Measurements from ENCODE around the gene ANAPC16. TPM values are rescaled to one million over a fixed set of nuclear protein-coding genes. Genes with fewer than 3 reads are reported as not detected.
"Not testable (repeated sequence)": the region's sequence is repeated elsewhere in the genome, so short reads cannot be mapped to it uniquely, and the experiment has no call there.

The ANAPC16 gene
- total RNA-seq, 2 experiments from 2014 or later = 90.2 to 123 TPM

- peaks cover 37% of the 10 kb centered on the region for H3K36me3 Mint-ChIP-seq (ENCODE audit: low read depth)
- CTCF ChIA-PET = interaction anchor here (0.6 to 0.9 kb wide), 3 partner anchors 26 to 129 kb away, joined by 3 to 4 read pairs (median 4); no protein-coding TSS in a partner anchor
- intact Hi-C loops (cut with DNase I, micrococcal nuclease); DNase-seq; ATAC-seq; H3K27ac Mint-ChIP-seq; H3K9me3 Mint-ChIP-seq (ENCODE audit: low read depth); POLR2A ChIA-PET; H3K4me3 Mint-ChIP-seq; H3K27me3 Mint-ChIP-seq: not testable (repeated sequence)
- peaks cover 32% of the 10 kb centered on the region for H3K4me1 Mint-ChIP-seq
Observed at GRCh38 chr10:72211381-72211780, 4.4 kb upstream of the ANAPC16 start.

- Mint-ChIP-seq H3K36me3 (ENCODE audit: low read depth) (peaks cover 41% of the 10 kb centered on the region), H3K4me1 (peaks cover 33% of the 10 kb centered on the region)
- POLR2A ChIA-PET; H3K9me3 Mint-ChIP-seq (ENCODE audit: low read depth); intact Hi-C loops (cut with DNase I, micrococcal nuclease); H3K27me3 Mint-ChIP-seq; H3K4me3 Mint-ChIP-seq; ATAC-seq; DNase-seq; H3K27ac Mint-ChIP-seq: not testable (repeated sequence)
- CTCF ChIA-PET = interaction anchor here (0.6 to 1.5 kb wide), 5 partner anchors 11 to 128 kb away, joined by 3 to 4 read pairs (median 3); no protein-coding TSS in a partner anchor
Observed at GRCh38 chr10:72211832-72212231, 4.0 kb upstream of the ANAPC16 start.

GRCh38 chr10:72218325-72218724, 2.5 kb downstream of the ANAPC16 start:
- ChIA-PET CTCF (interaction anchor here (0.7 to 3.4 kb wide), 14 partner anchors 37 to 170 kb away, joined by 3 to 14 read pairs (median 3); partner anchors contain the start of gene DDIT4), POLR2A (interaction anchor here (0.7 to 2.5 kb wide), 8 partner anchors 79 to 133 kb away, joined by 3 to 14 read pairs (median 5); no protein-coding TSS in a partner anchor)
- peaks cover 52% of the 10 kb centered on the region for H3K4me1 Mint-ChIP-seq
- H3K27me3 Mint-ChIP-seq = no peaks in the 10 kb centered on the region
- H3K36me3 Mint-ChIP-seq (ENCODE audit: low read depth) = peaks cover 38% of the 10 kb centered on the region
- peak overlapping the region; percentile 91 for H3K4me3 Mint-ChIP-seq
- H3K9me3 Mint-ChIP-seq (ENCODE audit: low read depth) = no peaks in the 10 kb centered on the region
- peak; percentile 57 for ATAC-seq
- intact Hi-C loops (cut with DNase I, micrococcal nuclease) = loop anchor here (1.0 to 5.0 kb wide), 14 partner anchors 43 to 1029 kb away; partner anchors contain the start of genes DNAJC9 (in 1 of the 2), MCU (in 1 of the 2), SPOCK2 (in 1 of the 2) and VSIR (in 1 of the 2)
- no peak for DNase-seq
- peak overlapping the region; percentile 97 for H3K27ac Mint-ChIP-seq

- H3K4me3 Mint-ChIP-seq = peak overlapping the region; percentile 91
- ATAC-seq = no peak
- H3K4me1 Mint-ChIP-seq = peaks cover 52% of the 10 kb centered on the region
- H3K9me3 Mint-ChIP-seq (ENCODE audit: low read depth) = no peaks in the 10 kb centered on the region
- no peak for DNase-seq
- peaks cover 42% of the 10 kb centered on the region for H3K36me3 Mint-ChIP-seq (ENCODE audit: low read depth)
- CTCF ChIA-PET = interaction anchor here (0.7 to 3.4 kb wide), 15 partner anchors 38 to 170 kb away, joined by 3 to 14 read pairs (median 3); partner anchors contain the start of gene DDIT4
- peak overlapping the region; percentile 97 for H3K27ac Mint-ChIP-seq
- POLR2A ChIA-PET = interaction anchor here (0.7 to 2.5 kb wide), 9 partner anchors 79 to 133 kb away, joined by 3 to 14 read pairs (median 5); no protein-coding TSS in a partner anchor
- intact Hi-C loops (cut with DNase I, micrococcal nuclease) = loop anchor here (1.0 to 5.0 kb wide), 14 partner anchors 43 to 1029 kb away; partner anchors contain the start of genes DNAJC9 (in 1 of the 2), MCU (in 1 of the 2), SPOCK2 (in 1 of the 2) and VSIR (in 1 of the 2)
- H3K27me3 Mint-ChIP-seq = no peaks in the 10 kb centered on the region
Observed at GRCh38 chr10:72218726-72219125, 2.9 kb downstream of the ANAPC16 start.

- Mint-ChIP-seq H3K36me3 (ENCODE audit: low read depth) (peaks cover 48% of the 10 kb centered on the region), H3K9me3 (ENCODE audit: low read depth) (no peaks in the 10 kb centered on the region), H3K27ac (peak overlapping the region; percentile 97), H3K4me1 (peaks cover 54% of the 10 kb centered on the region), H3K27me3 (no peaks in the 10 kb centered on the region), H3K4me3 (peak overlapping the region; percentile 91)
- POLR2A ChIA-PET = interaction anchor here (0.5 to 2.5 kb wide), 8 partner anchors 101 to 138 kb away, joined by 3 to 6 read pairs (median 5); no protein-coding TSS in a partner anchor
- CTCF ChIA-PET = interaction anchor here (0.7 to 3.4 kb wide), 16 partner anchors 38 to 273 kb away, joined by 3 to 14 read pairs (median 3); partner anchors contain the start of gene DDIT4
- ATAC-seq (no peak), DNase-seq (no peak)
- intact Hi-C loops (cut with DNase I, micrococcal nuclease) = loop anchor here (2.0 to 5.0 kb wide), 8 partner anchors 77 to 1028 kb away; partner anchors contain the start of genes DNAJC9 (in 1 of the 2), MCU (in 1 of the 2), SPOCK2 (in 1 of the 2) and VSIR (in 1 of the 2)
Observed at GRCh38 chr10:72219235-72219814, 3.5 kb downstream of the ANAPC16 start.

GRCh38 chr10:72220637-72221036, 4.8 kb downstream of the ANAPC16 start:
- ChIA-PET CTCF (interaction anchor here (0.6 to 3.4 kb wide), 9 partner anchors 11 to 172 kb away, joined by 3 to 14 read pairs (median 3); no protein-coding TSS in a partner anchor), POLR2A (no interaction called here)
- Mint-ChIP-seq H3K36me3 (ENCODE audit: low read depth) (peaks cover 53% of the 10 kb centered on the region), H3K27ac (peak overlapping the region; percentile 66), H3K4me3 (no peak overlapping the region), H3K9me3 (ENCODE audit: low read depth) (no peaks in the 10 kb centered on the region), H3K4me1 (peaks cover 52% of the 10 kb centered on the region), H3K27me3 (no peaks in the 10 kb centered on the region)
- no peak for DNase-seq
- intact Hi-C loops (cut with DNase I, micrococcal nuclease) = loop anchor here (5.0 to 10.0 kb wide), 2 partner anchors 86 to 88 kb away; no protein-coding TSS in a partner anchor
- no peak for ATAC-seq

- Mint-ChIP-seq H3K4me1 (peaks cover 53% of the 10 kb centered on the region), H3K27me3 (no peaks in the 10 kb centered on the region), H3K4me3 (no peak overlapping the region), H3K9me3 (ENCODE audit: low read depth) (no peaks in the 10 kb centered on the region), H3K36me3 (ENCODE audit: low read depth) (peaks cover 53% of the 10 kb centered on the region), H3K27ac (no peak overlapping the region)
- POLR2A ChIA-PET = interaction anchor here (0.7 kb wide), 1 partner anchor 173 kb away, joined by 3 read pairs; no protein-coding TSS in a partner anchor
- CTCF ChIA-PET = interaction anchor here (0.6 to 3.4 kb wide), 14 partner anchors 10 to 381 kb away, joined by 3 to 14 read pairs (median 3); partner anchors contain the start of gene DDIT4
- DNase-seq = no peak
- ATAC-seq = no peak
- intact Hi-C loops (cut with DNase I, micrococcal nuclease) = loop anchor here (5.0 to 10.0 kb wide), 2 partner anchors 86 to 89 kb away; no protein-coding TSS in a partner anchor
Observed at GRCh38 chr10:72221278-72221677, 5.5 kb downstream of the ANAPC16 start.

GRCh38 chr10:72223743-72224101, 7.9 kb downstream of the ANAPC16 start:
- H3K36me3 Mint-ChIP-seq (ENCODE audit: low read depth) = peaks cover 48% of the 10 kb centered on the region
- CTCF ChIA-PET = interaction anchor here (0.7 to 3.2 kb wide), 30 partner anchors 9 to 175 kb away, joined by 3 to 16 read pairs (median 4); partner anchors contain the start of gene SPOCK2

GRCh38 chr10:72224191-72224590, 8.4 kb downstream of the ANAPC16 start:
- Mint-ChIP-seq H3K27ac (peak overlapping the region; percentile 92), H3K4me1 (peaks cover 53% of the 10 kb centered on the region), H3K36me3 (ENCODE audit: low read depth) (peaks cover 45% of the 10 kb centered on the region), H3K4me3 (peak overlapping the region; percentile 52)
- H3K9me3 Mint-ChIP-seq (ENCODE audit: low read depth); H3K27me3 Mint-ChIP-seq; ATAC-seq; DNase-seq: not testable (repeated sequence)
- CTCF ChIA-PET = interaction anchor here (0.7 to 3.2 kb wide), 28 partner anchors 9 to 176 kb away, joined by 3 to 16 read pairs (median 4); partner anchors contain the start of gene SPOCK2
- intact Hi-C loops (cut with DNase I, micrococcal nuclease) = loop anchor here (5.0 to 10.0 kb wide), 2 partner anchors 89 to 92 kb away; no protein-coding TSS in a partner anchor
- POLR2A ChIA-PET = interaction anchor here (0.9 to 1.2 kb wide), 2 partner anchors 37 to 102 kb away, joined by 4 read pairs; no protein-coding TSS in a partner anchor

More at GRCh38 chr10:72223743-72224101, 7.9 kb downstream of the ANAPC16 start:
- H3K9me3 Mint-ChIP-seq (ENCODE audit: low read depth) = no peaks in the 10 kb centered on the region
- no peaks in the 10 kb centered on the region for H3K27me3 Mint-ChIP-seq
- H3K4me3 Mint-ChIP-seq = peak overlapping the region; percentile 52
- intact Hi-C loops (cut with DNase I, micrococcal nuclease) = loop anchor here (1.0 to 10.0 kb wide), 6 partner anchors 25 to 175 kb away; partner anchors contain the start of gene SPOCK2 (in 1 of the 2)
- H3K4me1 Mint-ChIP-seq = peaks cover 55% of the 10 kb centered on the region
- POLR2A ChIA-PET = interaction anchor here (0.9 to 1.2 kb wide), 2 partner anchors 37 to 103 kb away, joined by 4 read pairs; no protein-coding TSS in a partner anchor
- H3K27ac Mint-ChIP-seq = peak overlapping the region; percentile 92
- DNase-seq (no peak), ATAC-seq (peak; percentile 41)

GRCh38 chr10:72226418-72227027, 10.7 kb downstream of the ANAPC16 start:
- Mint-ChIP-seq H3K9me3 (ENCODE audit: low read depth) (no peaks in the 10 kb centered on the region), H3K27me3 (no peaks in the 10 kb centered on the region), H3K27ac (peak overlapping the region; percentile 77), H3K4me3 (no peak overlapping the region), H3K4me1 (peaks cover 54% of the 10 kb centered on the region), H3K36me3 (ENCODE audit: low read depth) (peaks cover 47% of the 10 kb centered on the region)
- intact Hi-C loops (cut with DNase I, micrococcal nuclease) = loop anchor here (1.0 to 10.0 kb wide), 3 partner anchors 18 to 269 kb away; no protein-coding TSS in a partner anchor
- DNase-seq (no peak), ATAC-seq (no peak)
- POLR2A ChIA-PET = interaction anchor here (0.7 to 1.1 kb wide), 3 partner anchors 47 to 178 kb away, joined by 3 to 8 read pairs (median 4); no protein-coding TSS in a partner anchor
- CTCF ChIA-PET = interaction anchor here (0.7 to 3.2 kb wide), 7 partner anchors 9 to 178 kb away, joined by 3 to 15 read pairs (median 4); no protein-coding TSS in a partner anchor

Measured in activated CD4-positive, alpha-beta T cell treated with anti-CD3 and anti-CD28 coated beads for 36 hours (primary cell).